ENCODE results near the gene PHLDB3. TPM values are rescaled to one million over a fixed set of nuclear protein-coding genes. Genes with fewer than 3 reads are reported as not detected.

Gene PHLDB3
- total and polyA plus RNA-seq, 2 of the 13 experiments (the other 11 are each of a cell fraction or from before 2014, with no cell fraction given): 11.3 to 14.5 TPM

DNA sequence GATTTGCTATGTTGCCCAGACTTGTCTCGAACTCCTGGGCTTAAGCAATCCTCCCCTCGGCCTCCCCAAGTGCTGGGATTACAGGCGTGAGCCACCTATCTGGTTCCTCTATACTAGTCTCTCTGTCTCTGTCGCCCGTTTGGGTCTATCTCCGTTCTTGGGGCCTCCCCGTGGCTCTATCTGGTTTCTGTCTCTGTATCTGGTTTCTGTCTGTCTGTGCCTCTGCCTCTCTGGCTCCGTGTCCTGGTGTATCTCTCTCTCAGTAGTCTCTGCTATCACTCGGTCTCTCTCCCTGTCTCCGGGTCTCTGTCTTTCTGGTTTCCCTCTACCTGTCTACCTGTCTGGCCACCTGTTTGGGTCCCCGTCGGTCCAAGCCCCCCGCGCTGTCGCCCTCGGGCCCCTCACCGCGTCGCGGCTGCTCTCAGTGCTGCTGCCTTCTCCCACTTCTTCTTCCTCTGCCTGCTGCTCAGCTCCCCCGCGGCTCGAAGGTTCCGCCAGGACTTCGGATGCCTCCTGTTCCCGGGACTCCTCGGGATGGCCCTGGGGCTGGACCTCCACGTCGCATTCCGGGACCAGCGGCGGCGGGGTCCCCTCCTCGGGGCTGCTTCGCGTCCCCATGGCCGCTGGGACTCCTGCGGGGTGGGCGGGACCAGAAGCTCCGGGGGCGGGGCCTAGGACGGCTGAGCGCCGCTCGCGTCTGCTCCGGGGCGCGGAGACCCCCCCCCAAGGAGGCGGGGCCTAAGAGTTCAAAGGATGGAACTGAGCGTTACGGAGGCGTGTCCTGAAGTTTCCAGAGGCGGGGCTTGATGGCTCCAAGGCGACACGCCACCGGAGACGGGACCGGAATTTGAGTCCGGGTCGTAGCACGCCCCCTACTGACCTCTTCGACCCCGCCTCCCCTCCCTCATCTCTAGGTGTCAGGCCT, 783 bp downstream of the PHLDB3 start (continued):
- TF ChIP-seq, protein P1, sequence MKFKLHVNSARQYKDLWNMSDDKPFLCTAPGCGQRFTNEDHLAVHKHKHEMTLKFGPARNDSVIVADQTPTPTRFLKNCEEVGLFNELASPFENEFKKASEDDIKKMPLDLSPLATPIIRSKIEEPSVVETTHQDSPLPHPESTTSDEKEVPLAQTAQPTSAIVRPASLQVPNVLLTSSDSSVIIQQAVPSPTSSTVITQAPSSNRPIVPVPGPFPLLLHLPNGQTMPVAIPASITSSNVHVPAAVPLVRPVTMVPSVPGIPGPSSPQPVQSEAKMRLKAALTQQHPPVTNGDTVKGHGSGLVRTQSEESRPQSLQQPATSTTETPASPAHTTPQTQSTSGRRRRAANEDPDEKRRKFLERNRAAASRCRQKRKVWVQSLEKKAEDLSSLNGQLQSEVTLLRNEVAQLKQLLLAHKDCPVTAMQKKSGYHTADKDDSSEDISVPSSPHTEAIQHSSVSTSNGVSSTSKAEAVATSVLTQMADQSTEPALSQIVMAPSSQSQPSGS (CRISPR knock-in tag; IDR thresholded peaks at IDR 0.05): 0 out of 2 replicates have a peak, but pooled peaks have one; percentile 27
- TF ChIP-seq, protein P2, sequence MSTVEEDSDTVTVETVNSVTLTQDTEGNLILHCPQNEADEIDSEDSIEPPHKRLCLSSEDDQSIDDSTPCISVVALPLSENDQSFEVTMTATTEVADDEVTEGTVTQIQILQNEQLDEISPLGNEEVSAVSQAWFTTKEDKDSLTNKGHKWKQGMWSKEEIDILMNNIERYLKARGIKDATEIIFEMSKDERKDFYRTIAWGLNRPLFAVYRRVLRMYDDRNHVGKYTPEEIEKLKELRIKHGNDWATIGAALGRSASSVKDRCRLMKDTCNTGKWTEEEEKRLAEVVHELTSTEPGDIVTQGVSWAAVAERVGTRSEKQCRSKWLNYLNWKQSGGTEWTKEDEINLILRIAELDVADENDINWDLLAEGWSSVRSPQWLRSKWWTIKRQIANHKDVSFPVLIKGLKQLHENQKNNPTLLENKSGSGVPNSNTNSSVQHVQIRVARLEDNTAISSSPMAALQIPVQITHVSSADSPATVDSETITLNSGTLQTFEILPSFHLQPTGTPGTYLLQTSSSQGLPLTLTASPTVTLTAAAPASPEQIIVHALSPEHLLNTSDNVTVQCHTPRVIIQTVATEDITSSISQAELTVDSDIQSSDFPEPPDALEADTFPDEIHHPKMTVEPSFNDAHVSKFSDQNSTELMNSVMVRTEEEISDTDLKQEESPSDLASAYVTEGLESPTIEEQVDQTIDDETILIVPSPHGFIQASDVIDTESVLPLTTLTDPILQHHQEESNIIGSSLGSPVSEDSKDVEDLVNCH (CRISPR knock-in tag; IDR thresholded peaks at IDR 0.05): no peak
- no peak for TF ChIP-seq DMAP1 (CRISPR knock-in tag; IDR thresholded peaks at IDR 0.05)
- TF ChIP-seq, protein P3, sequence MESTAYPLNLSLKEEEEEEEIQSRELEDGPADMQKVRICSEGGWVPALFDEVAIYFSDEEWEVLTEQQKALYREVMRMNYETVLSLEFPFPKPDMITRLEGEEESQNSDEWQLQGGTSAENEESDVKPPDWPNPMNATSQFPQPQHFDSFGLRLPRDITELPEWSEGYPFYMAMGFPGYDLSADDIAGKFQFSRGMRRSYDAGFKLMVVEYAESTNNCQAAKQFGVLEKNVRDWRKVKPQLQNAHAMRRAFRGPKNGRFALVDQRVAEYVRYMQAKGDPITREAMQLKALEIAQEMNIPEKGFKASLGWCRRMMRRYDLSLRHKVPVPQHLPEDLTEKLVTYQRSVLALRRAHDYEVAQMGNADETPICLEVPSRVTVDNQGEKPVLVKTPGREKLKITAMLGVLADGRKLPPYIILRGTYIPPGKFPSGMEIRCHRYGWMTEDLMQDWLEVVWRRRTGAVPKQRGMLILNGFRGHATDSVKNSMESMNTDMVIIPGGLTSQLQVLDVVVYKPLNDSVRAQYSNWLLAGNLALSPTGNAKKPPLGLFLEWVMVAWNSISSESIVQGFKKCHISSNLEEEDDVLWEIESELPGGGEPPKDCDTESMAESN (CRISPR knock-in tag; conservative IDR thresholded peaks at IDR 0.05): no peak; the same call in 1 of the 2 replicates
- TF ChIP-seq MAFG (CRISPR knock-in tag; IDR thresholded peaks at IDR 0.05): no peak
- TF ChIP-seq TBX2 (CRISPR knock-in tag; IDR thresholded peaks at IDR 0.05; ENCODE audit: borderline replicate concordance): no peak
- no peak for TF ChIP-seq ZNF326 (CRISPR knock-in tag; IDR thresholded peaks at IDR 0.05; ENCODE audit: borderline replicate concordance)
- TF ChIP-seq, protein P4, sequence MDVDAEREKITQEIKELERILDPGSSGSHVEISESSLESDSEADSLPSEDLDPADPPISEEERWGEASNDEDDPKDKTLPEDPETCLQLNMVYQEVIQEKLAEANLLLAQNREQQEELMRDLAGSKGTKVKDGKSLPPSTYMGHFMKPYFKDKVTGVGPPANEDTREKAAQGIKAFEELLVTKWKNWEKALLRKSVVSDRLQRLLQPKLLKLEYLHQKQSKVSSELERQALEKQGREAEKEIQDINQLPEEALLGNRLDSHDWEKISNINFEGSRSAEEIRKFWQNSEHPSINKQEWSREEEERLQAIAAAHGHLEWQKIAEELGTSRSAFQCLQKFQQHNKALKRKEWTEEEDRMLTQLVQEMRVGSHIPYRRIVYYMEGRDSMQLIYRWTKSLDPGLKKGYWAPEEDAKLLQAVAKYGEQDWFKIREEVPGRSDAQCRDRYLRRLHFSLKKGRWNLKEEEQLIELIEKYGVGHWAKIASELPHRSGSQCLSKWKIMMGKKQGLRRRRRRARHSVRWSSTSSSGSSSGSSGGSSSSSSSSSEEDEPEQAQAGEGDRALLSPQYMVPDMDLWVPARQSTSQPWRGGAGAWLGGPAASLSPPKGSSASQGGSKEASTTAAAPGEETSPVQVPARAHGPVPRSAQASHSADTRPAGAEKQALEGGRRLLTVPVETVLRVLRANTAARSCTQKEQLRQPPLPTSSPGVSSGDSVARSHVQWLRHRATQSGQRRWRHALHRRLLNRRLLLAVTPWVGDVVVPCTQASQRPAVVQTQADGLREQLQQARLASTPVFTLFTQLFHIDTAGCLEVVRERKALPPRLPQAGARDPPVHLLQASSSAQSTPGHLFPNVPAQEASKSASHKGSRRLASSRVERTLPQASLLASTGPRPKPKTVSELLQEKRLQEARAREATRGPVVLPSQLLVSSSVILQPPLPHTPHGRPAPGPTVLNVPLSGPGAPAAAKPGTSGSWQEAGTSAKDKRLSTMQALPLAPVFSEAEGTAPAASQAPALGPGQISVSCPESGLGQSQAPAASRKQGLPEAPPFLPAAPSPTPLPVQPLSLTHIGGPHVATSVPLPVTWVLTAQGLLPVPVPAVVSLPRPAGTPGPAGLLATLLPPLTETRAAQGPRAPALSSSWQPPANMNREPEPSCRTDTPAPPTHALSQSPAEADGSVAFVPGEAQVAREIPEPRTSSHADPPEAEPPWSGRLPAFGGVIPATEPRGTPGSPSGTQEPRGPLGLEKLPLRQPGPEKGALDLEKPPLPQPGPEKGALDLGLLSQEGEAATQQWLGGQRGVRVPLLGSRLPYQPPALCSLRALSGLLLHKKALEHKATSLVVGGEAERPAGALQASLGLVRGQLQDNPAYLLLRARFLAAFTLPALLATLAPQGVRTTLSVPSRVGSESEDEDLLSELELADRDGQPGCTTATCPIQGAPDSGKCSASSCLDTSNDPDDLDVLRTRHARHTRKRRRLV (CRISPR knock-in tag; IDR thresholded peaks at IDR 0.05): no peak
- TF ChIP-seq, protein P5, sequence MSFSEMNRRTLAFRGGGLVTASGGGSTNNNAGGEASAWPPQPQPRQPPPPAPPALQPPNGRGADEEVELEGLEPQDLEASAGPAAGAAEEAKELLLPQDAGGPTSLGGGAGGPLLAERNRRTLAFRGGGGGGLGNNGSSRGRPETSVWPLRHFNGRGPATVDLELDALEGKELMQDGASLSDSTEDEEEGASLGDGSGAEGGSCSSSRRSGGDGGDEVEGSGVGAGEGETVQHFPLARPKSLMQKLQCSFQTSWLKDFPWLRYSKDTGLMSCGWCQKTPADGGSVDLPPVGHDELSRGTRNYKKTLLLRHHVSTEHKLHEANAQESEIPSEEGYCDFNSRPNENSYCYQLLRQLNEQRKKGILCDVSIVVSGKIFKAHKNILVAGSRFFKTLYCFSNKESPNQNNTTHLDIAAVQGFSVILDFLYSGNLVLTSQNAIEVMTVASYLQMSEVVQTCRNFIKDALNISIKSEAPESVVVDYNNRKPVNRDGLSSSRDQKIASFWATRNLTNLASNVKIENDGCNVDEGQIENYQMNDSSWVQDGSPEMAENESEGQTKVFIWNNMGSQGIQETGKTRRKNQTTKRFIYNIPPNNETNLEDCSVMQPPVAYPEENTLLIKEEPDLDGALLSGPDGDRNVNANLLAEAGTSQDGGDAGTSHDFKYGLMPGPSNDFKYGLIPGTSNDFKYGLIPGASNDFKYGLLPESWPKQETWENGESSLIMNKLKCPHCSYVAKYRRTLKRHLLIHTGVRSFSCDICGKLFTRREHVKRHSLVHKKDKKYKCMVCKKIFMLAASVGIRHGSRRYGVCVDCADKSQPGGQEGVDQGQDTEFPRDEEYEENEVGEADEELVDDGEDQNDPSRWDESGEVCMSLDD (CRISPR knock-in tag; IDR thresholded peaks at IDR 0.05; ENCODE audit: borderline replicate concordance): 0 out of 2 replicates have a peak, but pooled peaks have one; percentile 37
